RCC 7860 (cell line): ENCODE measurements around the gene GOLGA6L24.
"Not testable (repeated sequence)": the region's sequence is repeated elsewhere in the genome, so short reads cannot be mapped to it uniquely, and the experiment has no call there.

ENCODE experiments used
- DNase-seq: peaks from one replicate; pipeline ENCODE4 v3.0.0-alpha.2; 2015; ENCODE audit warnings: low spot score
- FAIRE-seq: peaks from 2 replicates; lab custom pipeline; 2012; peaks lifted over from hg19 to GRCh38; lab: Jason Lieb, UNC

GOLGA6L24 gene

GRCh38 chr15:28357984-28358383 lies at the start of gene GOLGA6L24:
Gene GOLGA6L24, minus strand, starts transcription at chr15:28358084. Its CDS starts 61 bp downstream, at chr15:28358023.
- FAIRE-seq, DNase-seq: not testable (repeated sequence)

GRCh38 chr15:28402774-28403435 lies 45.0 kb upstream of the GOLGA6L24 start:
- DNase-seq, FAIRE-seq: not testable (repeated sequence)

GRCh38 chr15:28396022-28396421 lies 38.1 kb upstream of the GOLGA6L24 start:
- peak; percentile 12 for FAIRE-seq
- not testable (repeated sequence) for DNase-seq

- DNase-seq, FAIRE-seq: not testable (repeated sequence)
Observed at GRCh38 chr15:28380053-28380452, 22.2 kb upstream of the GOLGA6L24 start.

GRCh38 chr15:28378364-28378763 lies 20.5 kb upstream of the GOLGA6L24 start, which contains the start of gene GOLGA8F:
Gene GOLGA8F, plus strand, starts transcription at chr15:28378664. Its CDS starts 98 bp downstream, at chr15:28378762.
- not testable (repeated sequence) for FAIRE-seq, DNase-seq

- not testable (repeated sequence) for DNase-seq, FAIRE-seq
Observed at GRCh38 chr15:28365502-28365901, 7.6 kb upstream of the GOLGA6L24 start.

- not testable (repeated sequence) for DNase-seq, FAIRE-seq
Observed at GRCh38 chr15:28322129-28322588, 35.7 kb downstream of the GOLGA6L24 start, which contains the start of gene HERC2. Gene HERC2, minus strand, starts transcription at chr15:28322179. Its CDS starts 746 bp downstream, at chr15:28321433.

GRCh38 chr15:28321358-28322078 lies 36.4 kb downstream of the GOLGA6L24 start:
- not testable (repeated sequence) for FAIRE-seq, DNase-seq

- FAIRE-seq, DNase-seq: not testable (repeated sequence)
Observed at GRCh38 chr15:28319725-28320124, 38.2 kb downstream of the GOLGA6L24 start.

GRCh38 chr15:28318828-28319227 lies 39.1 kb downstream of the GOLGA6L24 start:
- DNase-seq, FAIRE-seq: not testable (repeated sequence)

- DNase-seq, FAIRE-seq: not testable (repeated sequence)
Observed at GRCh38 chr15:28318122-28318521, 39.8 kb downstream of the GOLGA6L24 start.

- FAIRE-seq, DNase-seq: not testable (repeated sequence)
Observed at GRCh38 chr15:28316958-28317357, 40.9 kb downstream of the GOLGA6L24 start.

GRCh38 chr15:28310454-28310853 lies 47.4 kb downstream of the GOLGA6L24 start:
- DNase-seq, FAIRE-seq: not testable (repeated sequence)

GRCh38 chr15:28308718-28309117 lies 49.2 kb downstream of the GOLGA6L24 start:
- not testable (repeated sequence) for DNase-seq, FAIRE-seq
